Sciatic nerve (tissue), 2 donors: Measurements from ENCODE around the gene GDPD3. TPM values are rescaled to one million over a fixed set of nuclear protein-coding genes. Genes with fewer than 3 reads are reported as not detected.
"Not testable (repeated sequence)": the region's sequence is repeated elsewhere in the genome, so short reads cannot be mapped to it uniquely, and the experiment has no call there.

Source experiments
- ATAC-seq: fragments of 200-7000 bp; cut with Tn5 transposase; one replicate; pipeline ENCODE4 v1.9.1; 2020; ENCODE audit warnings: mild to moderate bottlenecking, moderate library complexity
- DNase-seq: peaks from one replicate; pipeline ENCODE4 v3.0.0-alpha.2; 2020; ENCODE audit warnings: low spot score
- intact Hi-C: fragments of 100-400 bp; cut with DNase I; formaldehyde crosslinking; loops from one replicate; pipeline ENCODE4 v1.14.2; 2022
- total RNA-seq: library from RNA; stranded (reverse); fragmentation: NEBNext Ultra II Directional; extraction: Animal tissue kit (Norgen Biotek cat#: 25700); gene quantifications from one replicate; pipeline ENCODE4 v1.2.1, GENCODE V29; 2021
- donor health status: DM: no; HTN: no; CAD: no.
- donor health status: DM: no; HTN: no; CAD: no.

The GDPD3 gene
- total RNA-seq, 1 donor from 2014 or later = 17.1 TPM

DNA sequence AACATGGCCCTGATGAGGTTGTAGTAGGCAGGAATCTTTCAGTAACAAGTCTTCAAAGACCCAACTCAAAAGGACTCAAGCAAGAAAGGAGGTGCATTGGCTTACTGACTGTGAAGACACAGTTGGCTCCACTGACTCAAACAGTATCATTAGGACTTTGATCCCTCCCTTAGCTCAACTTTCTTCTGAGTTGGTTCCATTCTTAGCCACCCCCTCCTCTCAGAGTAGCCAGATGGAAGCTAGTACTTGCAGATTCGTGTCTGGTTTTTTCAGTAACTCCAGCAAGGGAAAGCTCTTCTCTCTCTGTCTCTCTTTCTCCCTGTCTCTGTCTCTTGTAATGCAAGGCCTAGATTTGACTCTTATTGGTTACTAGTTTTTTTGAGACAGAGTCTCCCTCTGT is 14.7 kb upstream of the GDPD3 start:
- ATAC-seq (no peak), DNase-seq (no peak)
- intact Hi-C loops = no loop called here

DNA sequence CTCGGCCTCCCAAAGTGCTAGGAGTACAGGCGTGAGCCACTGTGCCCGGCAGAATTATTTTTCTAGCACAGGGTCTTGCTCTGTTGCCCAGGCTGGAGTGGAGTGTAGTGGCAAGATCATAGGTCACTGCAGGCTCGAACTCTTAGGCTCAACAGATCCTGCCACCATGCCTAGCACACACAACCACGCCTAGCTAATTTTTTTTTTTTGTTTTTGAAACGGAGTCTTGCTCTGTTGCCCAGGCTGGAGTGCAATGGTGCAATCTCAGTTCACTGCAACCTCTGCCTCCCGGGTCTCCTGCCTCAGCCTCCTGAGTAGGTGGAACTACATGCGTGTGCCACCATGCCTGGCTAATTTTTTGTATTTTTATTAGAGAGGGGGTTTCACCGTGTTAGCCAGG is 12.4 kb upstream of the GDPD3 start:
- ATAC-seq, intact Hi-C loops, DNase-seq: not testable (repeated sequence)

DNA sequence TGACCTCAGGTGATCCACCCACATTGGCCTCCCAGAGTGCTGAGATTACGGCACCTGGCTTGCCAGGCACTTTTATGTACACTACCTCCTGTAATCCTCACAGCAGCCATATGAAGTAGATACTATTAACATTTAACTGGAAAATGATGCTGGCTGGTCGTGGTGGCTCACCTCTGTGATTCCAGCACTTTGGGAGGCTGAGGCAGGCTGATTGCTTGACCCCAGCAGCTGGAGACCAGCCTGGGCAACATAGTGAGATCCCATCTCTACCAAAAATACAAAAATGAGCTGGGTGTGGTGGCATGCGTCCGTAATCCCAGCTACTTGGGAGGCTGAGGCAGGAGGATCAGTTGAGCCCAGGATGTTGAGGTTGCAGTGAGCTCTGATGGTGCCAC is 11.6 kb upstream of the GDPD3 start:
- no peak for ATAC-seq
- intact Hi-C loops = no loop called here
- DNase-seq = no peak

DNA sequence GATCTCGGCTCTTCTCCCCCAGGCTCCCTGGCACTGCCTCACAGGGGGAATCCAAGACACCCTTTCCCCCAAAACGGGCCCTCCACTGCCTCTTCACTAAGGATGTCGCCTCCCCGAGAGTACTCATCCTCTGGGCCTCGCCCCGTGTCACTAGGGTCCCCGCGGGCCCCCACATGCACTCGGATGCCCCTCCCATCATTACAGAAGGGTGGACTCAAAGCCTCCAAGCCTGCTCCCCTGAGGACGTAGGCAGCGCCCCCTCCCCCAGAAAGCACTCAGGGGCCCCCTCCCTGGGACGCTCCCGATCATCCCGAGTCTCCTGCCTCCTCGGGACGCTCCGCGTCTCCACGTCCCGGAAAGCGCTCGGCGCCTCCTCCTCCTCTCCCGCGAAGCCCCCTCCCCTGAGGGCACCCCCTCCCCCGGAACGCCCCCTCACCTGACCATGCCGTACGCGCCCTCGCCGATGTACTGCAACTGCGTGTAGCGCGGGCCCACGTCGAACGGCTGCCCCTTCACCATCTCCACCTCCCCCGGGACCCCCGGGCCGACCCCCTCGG is 9.3 kb upstream of the GDPD3 start:
- intact Hi-C loops = no loop called here
- ATAC-seq = peak; percentile 47
- no peak for DNase-seq

DNA sequence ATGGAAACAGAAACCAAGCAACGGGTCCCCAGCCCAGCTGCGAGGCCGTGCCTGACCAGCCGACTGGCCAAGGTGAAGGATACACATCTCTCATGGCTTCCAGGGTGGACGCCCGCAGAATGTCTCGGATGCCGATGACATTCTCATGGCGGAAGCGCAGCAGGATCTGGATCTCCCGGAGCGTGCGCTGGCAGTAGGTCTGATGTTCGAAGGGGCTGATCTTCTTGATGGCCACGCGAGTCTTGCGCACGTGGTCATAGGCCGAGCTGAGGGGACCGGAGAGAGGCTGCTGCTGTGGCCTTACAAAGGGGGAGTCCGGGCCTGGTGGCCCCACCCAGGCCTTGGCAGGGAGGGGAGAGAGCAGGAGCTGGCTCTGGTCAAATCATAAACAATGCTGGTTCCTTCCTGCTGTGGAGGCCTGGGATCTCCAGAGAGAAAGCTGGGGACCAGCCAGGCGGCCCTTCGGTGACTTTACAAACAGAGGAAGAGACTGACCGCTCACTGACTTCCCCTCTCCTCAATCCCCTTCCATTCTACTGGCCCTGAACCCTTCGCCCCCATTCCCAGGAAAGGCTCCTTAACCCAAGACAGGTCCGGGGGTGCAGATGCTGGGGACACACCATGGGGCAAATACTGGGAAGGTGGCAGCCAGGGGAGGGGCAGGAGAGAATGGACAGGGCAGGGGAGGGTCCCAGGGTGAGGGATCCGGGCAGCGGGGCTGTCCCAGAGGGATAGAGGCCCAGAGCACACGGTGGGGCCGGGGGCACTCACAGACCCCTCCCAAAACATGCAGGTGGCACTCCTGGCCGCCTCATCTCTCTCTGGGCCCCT is 8.6 kb upstream of the GDPD3 start:
- ATAC-seq (peak; percentile 87), DNase-seq (peak; percentile 85)
- intact Hi-C loops = no loop called here

- intact Hi-C loops = no loop called here
- DNase-seq (no peak), ATAC-seq (no peak)
These were observed 7.2 kb upstream of the GDPD3 start for GRCh38 chr16:30120340-30121105.

DNA sequence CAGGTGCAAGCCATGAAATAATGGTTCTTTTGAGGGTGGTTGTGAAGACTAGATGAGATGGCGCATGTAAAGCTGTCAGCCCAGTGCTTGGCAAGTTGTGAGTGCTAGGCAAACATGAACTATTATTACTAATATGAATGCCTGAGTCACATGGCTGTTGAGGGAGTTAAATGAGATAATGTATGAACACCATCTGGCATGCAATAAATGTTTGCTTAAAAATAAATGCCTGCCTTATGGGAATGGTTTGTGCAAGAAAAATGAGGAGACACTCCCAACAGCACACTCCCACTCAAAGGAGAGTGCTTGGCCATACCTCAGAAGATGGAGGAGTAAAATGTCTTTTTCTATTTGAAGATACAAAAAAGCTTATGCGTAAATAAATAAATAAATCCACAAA is 6.1 kb upstream of the GDPD3 start:
- ATAC-seq (no peak), DNase-seq (no peak)
- intact Hi-C loops = no loop called here

GRCh38 chr16:30117768-30118167 is 4.4 kb upstream of the GDPD3 start:
- intact Hi-C loops = no loop called here

DNA sequence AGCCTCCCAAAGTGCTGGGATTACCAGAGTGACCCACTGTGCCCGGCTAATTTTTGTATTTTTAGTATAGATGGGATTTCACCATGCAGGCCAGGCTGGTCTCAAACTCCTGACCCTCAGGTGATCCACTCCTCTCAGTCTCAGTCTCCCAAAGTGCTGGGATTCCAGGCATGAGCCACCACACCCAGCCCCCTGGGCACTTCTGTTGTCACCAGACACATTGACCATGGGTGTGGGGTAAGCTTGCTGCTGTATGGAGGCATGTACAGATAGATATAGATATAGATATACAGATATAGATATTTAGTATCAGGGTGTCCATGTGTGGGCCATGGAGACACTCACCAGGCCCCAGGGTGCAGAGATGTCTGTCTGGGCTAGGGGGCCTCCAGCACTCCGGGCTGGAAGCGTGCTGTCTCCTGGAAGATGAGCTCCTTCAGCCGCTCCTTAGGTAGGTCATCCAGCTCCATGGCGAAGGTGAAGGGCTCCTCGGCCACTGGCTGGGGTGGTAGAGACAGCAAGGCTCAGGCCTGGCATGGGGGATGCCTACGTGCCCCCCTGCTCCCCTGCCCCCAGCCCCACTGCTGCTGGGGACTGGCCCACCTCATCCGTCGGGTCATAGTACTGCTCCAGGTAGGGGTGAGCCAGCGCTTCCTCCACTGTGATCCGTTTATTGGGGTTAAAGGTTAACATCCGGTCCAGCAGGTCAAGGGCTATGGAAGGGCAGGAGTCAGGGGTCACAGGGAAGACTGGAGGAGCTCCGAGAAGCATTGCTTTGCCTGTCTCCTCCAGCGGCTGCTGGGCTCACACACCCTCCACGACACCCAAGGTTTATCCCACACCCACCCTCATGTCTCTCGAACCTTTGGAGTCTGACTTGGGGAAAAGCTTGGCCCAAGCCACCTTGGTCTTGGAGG is 3.2 kb upstream of the GDPD3 start:
- intact Hi-C loops = no loop called here
- DNase-seq (no peak), ATAC-seq (no peak)

More at GRCh38 chr16:30117768-30118167, 4.4 kb upstream of the GDPD3 start:
- DNase-seq = no peak
- ATAC-seq = no peak

DNA sequence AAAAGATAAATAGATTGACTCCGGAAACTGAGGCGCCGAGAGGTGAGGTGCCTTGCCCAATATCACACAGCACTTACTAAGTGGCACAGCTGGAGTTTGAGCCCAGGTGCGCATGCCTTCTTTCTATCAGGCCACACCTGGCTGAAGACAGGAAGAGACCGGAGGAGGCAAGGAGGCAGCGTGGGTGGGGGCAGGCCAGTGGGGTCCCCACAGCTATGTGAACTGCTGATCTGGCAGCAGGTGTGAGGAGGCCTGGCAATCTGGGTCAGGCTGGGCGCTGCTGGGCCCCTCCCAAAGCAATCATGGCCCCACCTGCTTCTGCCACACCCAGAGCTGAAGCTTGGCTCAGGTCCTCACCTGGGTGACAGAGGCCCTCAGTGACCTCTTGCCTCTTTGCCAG is 1.9 kb upstream of the GDPD3 start:
- DNase-seq = no peak
- ATAC-seq = no peak
- intact Hi-C loops = no loop called here

GRCh38 chr16:30114833-30115232 is 1.5 kb upstream of the GDPD3 start:
- intact Hi-C loops = not testable (repeated sequence)

DNA sequence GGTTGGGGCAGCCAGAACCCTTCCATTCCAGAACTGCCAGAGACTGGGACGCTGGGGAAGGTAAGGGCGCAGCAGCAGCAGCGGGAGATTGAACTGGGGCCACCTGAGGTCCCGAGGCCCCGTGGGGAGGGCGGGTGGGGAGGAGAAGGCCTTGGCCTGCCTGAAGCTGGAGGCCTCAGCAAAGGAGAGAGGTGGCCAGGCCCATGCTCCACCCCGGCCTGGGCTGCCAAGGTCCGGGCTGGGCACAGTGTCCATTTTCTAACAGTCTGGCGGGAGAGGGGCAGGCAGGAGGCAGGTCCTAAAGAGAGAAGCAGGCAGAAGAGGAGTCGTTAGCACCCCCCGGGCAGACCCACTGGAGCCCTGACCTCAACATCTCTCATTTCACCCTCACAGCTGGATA is 1.1 kb upstream of the GDPD3 start:
- no peak for ATAC-seq
- no peak for DNase-seq
- intact Hi-C loops = no loop called here

More at GRCh38 chr16:30114833-30115232, 1.5 kb upstream of the GDPD3 start:
- DNase-seq, ATAC-seq: not testable (repeated sequence)

- DNase-seq (no peak), ATAC-seq (no peak)
- intact Hi-C loops = no loop called here
These were observed 485 bp upstream of the GDPD3 start for GRCh38 chr16:30113711-30114333.

DNA sequence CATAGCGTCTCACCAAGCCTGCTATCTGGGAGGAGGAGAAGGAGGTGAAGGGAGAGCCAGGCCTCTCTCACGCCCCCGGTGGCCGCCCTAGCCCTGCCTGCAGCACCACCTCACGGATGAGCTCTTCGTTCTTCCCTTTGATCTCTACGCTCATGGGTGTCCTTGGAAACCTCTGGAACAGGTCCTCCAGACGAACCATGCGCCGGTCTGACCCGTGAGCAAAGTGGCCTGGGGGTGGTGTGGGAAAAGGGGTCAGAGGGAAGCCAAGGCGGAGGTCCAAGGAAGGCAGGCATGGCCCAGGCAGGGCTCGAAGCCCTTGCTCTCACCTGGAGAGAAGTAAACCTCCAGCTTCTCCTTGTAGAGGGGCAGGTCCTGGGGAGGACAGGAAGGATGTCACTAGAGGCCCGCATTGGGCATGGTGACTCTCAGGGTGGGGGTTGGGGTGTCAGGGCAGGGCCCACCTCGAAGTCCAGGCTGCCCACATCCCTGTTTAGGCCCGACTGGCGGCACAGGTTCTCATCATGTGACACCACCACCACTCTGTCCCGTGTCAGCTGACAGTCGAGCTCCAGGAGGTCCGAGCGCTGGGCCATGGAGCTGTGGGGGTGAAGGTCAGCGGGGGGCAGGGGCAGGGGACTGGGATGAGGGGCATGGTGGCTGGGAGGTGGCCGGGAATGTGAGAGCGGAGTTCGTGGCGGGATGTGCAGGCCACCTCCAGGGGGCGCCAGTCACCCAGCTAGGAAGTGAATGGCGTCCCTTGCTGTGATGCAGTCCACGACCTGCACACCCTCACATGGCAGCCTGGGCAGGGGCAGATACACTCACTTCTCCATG is 923 bp downstream of the GDPD3 start:
- ATAC-seq (peak; percentile 63), DNase-seq (peak; percentile 75)
- intact Hi-C loops = no loop called here

DNA sequence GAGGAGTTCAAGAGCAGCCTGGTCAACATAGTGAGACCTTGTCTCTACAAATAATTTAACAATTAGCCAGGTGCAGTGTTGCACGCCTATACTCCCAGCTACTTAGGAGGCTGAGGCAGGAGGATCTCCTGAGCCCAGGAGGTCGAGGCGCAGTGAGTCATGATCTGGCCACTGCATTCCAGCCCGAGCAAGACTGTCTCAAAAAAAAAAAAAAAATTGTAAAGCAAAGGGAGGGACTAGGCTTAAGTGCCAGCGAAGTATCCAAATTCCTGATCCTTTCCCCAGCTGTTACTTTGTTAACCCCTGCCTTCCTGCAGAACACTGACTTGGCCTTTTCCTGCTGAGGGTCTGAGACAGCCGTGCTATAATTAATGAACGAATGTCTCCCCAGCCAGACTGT is 2.7 kb downstream of the GDPD3 start:
- no peak for ATAC-seq
- intact Hi-C loops = no loop called here
- DNase-seq = no peak

DNA sequence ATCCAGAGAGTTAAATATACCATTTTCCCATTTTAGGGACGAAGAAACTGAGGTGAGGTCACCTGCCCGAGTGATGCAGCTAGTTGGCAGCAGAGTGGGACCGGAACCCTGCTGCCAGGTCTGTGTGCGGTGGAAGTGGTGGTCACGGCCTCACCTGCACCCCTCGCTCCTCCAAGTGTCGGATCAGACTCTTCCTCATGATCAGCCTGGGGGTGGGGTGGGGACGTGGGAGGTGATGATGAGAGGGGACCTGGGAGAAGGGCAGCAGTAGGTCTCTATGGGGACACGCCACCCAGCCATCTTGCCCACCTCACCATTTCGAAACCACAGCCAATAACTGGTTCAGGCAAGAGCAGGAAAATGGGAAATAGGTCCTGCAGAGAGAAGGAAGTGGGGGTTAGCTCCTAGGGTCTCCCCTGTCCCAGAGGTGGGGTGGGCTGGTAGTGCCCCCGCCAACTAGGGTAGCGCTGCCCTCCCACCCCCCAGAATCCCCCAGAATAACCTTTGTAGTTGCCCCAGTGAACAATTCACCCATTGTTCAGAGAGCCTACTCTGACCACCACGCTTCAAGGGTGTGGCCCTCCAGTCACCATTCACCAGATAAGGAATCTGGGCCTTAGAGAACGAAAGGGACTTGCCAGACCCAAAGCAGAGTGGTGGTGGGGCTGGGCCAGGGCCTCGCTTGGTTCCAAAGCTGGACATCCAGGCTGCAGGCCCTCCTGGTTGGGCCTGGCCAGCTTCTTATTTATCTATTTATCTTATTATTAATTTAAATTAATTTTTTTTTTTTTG is 5.1 kb downstream of the GDPD3 start:
- ATAC-seq (no peak), DNase-seq (no peak)
- intact Hi-C loops = no loop called here

DNA sequence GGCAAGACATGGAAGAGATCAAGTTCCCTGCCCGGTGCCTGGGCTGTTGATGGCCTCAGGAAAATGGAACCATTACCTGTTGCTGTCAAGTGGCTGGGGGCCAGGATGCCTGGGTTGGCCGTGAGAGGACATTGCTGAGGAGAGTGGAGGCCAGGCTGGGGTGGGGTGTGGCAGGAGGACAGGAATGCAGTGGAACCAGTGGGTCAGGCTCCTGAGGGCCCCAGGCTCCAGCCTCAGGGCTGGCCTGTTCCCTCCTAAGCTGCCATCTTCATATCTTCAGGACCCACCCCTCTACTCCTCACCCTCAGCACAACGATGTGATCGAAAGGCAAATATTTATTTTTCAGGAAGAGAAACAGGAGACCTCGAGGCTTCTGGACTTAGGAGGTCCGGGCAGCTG is 8.8 kb downstream of the GDPD3 start:
- intact Hi-C loops = no loop called here
- DNase-seq (no peak), ATAC-seq (no peak)
